ENCODE results near the gene RAI14. TPM values are rescaled to one million over a fixed set of nuclear protein-coding genes. Genes with fewer than 3 reads are reported as not detected.

RAI14 gene
- total RNA-seq, 1 donor from 2014 or later: 30.7 TPM

DNA sequence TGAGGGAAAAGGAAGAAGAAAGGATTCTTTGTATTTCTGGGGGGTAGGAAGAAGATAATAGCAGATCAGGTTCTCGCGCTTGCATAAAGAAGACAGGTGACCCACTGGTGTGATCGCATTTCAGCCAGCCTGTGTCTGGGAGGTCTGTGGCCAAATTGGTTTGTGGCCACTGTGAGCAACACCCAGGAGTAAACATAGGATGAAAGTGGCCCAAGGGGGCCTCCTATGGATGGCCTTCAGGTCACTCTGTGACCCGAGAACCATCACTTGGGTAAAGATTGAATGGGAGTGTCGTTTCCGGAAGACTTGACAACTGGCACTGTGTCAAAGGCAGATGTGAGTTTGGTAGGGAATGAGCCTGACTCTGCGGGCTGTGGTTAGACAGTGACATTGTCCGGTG is 34.2 kb downstream of the RAI14 start:
- no peak overlapping the region for H3K4me3 ChIP-seq
- H3K4me1 ChIP-seq: peaks cover 46% of the 10 kb centered on the region
- peak overlapping the region; percentile 30 for H3K27ac ChIP-seq
- H3K27me3 ChIP-seq: no peaks in the 10 kb centered on the region
- DNase-seq (ENCODE audit: extremely low spot score in 2 of 2): no peak
- no peaks in the 10 kb centered on the region for H3K36me3 ChIP-seq
- no peak for TF ChIP-seq POLR2AphosphoS5 (IDR thresholded peaks at IDR 0.05; ENCODE audit: insufficient read depth in 1 of 2, low read depth in 1 of 2)
- TF ChIP-seq, protein P1, sequence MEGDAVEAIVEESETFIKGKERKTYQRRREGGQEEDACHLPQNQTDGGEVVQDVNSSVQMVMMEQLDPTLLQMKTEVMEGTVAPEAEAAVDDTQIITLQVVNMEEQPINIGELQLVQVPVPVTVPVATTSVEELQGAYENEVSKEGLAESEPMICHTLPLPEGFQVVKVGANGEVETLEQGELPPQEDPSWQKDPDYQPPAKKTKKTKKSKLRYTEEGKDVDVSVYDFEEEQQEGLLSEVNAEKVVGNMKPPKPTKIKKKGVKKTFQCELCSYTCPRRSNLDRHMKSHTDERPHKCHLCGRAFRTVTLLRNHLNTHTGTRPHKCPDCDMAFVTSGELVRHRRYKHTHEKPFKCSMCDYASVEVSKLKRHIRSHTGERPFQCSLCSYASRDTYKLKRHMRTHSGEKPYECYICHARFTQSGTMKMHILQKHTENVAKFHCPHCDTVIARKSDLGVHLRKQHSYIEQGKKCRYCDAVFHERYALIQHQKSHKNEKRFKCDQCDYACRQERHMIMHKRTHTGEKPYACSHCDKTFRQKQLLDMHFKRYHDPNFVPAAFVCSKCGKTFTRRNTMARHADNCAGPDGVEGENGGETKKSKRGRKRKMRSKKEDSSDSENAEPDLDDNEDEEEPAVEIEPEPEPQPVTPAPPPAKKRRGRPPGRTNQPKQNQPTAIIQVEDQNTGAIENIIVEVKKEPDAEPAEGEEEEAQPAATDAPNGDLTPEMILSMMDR (IDR thresholded peaks at IDR 0.05): no peak
- TF ChIP-seq POLR2A (IDR thresholded peaks at IDR 0.05): no peak
- no peaks in the 10 kb centered on the region for H3K9me3 ChIP-seq
- intact Hi-C loops (cut with DNase I): no loop called here

DNA sequence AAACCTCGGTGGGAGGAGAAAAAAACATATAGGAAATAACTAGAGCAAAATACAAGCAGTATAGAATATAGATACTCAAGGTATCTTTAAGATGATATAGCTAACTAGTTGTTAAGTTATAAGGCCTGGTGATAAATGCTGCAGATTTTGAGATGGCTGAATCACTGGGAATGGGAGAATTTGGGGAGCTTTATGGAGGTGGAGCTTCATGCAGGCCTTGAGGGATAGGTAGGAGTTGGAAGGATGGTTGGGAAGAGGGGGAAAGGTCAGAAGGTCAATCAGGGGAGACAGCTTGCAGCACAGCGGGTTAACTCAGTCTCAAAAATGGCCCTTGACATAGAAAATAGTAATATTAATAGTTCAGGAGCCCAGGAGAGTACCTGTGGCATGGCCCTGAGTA is 34.8 kb downstream of the RAI14 start:
- Histone ChIP-seq H3K27ac (peak overlapping the region; percentile 30), H3K4me3 (no peak overlapping the region), H3K36me3 (no peaks in the 10 kb centered on the region), H3K9me3 (no peaks in the 10 kb centered on the region), H3K27me3 (no peaks in the 10 kb centered on the region), H3K4me1 (peaks cover 49% of the 10 kb centered on the region)
- intact Hi-C loops (cut with DNase I): no loop called here
- no peak for TF ChIP-seq POLR2AphosphoS5 (IDR thresholded peaks at IDR 0.05; ENCODE audit: insufficient read depth in 1 of 2, low read depth in 1 of 2)
- TF ChIP-seq, protein P1 (IDR thresholded peaks at IDR 0.05): no peak
- TF ChIP-seq POLR2A (IDR thresholded peaks at IDR 0.05): no peak
- no peak for DNase-seq (ENCODE audit: extremely low spot score in 2 of 2)

DNA sequence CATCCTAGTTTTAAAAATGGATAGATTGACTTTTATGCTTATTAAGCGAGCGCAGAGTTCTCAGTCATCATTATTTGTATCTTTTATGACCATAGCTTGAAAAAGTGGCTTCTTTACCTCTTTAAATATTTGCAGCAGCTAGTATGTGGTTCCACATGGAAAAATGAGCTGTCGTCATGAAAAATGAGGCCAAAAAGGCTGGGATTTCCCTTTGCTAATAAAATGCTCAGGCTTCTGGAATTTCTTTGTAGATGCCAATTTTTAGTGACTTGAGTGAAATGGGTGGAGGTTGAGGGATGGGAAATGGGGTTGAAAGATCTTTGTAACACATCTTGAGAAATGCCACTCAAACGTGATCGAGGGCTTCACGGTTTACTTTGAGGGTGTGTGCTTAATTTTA is 35.2 kb downstream of the RAI14 start:
- no peak for DNase-seq (ENCODE audit: extremely low spot score in 2 of 2)
- Histone ChIP-seq H3K27me3 (no peaks in the 10 kb centered on the region), H3K4me1 (peaks cover 49% of the 10 kb centered on the region), H3K9me3 (no peaks in the 10 kb centered on the region), H3K4me3 (no peak overlapping the region), H3K36me3 (no peaks in the 10 kb centered on the region), H3K27ac (peak overlapping the region; percentile 30)
- intact Hi-C loops (cut with DNase I): no loop called here
- no peak for TF ChIP-seq POLR2A (IDR thresholded peaks at IDR 0.05)
- TF ChIP-seq, protein P1 (IDR thresholded peaks at IDR 0.05): no peak
- no peak for TF ChIP-seq POLR2AphosphoS5 (IDR thresholded peaks at IDR 0.05; ENCODE audit: insufficient read depth in 1 of 2, low read depth in 1 of 2)

DNA sequence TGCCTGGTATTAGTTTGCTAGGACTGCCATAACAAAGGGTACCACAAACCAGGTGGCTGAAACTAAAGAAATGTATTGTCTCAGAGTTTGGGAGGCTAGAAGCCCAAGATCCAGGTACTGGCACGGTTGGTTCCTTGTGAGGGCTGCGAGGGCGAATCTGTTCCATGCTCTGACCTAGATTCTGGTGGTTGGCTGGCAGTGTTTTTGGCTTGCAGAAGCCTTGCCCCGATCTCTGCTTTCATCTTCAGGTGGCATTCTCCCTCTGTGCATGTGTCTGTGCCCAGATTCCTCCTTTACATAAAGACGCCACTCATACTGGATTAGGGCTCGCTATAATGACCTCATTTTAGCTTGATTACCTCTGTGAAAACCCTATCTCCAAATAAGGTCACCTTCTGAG is 36.7 kb downstream of the RAI14 start:
- Histone ChIP-seq H3K36me3 (no peaks in the 10 kb centered on the region), H3K27ac (peak overlapping the region; percentile 4), H3K4me1 (peaks cover 42% of the 10 kb centered on the region), H3K4me3 (no peak overlapping the region), H3K27me3 (no peaks in the 10 kb centered on the region), H3K9me3 (no peaks in the 10 kb centered on the region)
- TF ChIP-seq POLR2AphosphoS5 (IDR thresholded peaks at IDR 0.05; ENCODE audit: insufficient read depth in 1 of 2, low read depth in 1 of 2) (no peak), POLR2A (IDR thresholded peaks at IDR 0.05) (no peak)
- TF ChIP-seq, protein P1 (IDR thresholded peaks at IDR 0.05): no peak
- no peak for DNase-seq (ENCODE audit: extremely low spot score in 2 of 2)
- intact Hi-C loops (cut with DNase I): no loop called here

DNA sequence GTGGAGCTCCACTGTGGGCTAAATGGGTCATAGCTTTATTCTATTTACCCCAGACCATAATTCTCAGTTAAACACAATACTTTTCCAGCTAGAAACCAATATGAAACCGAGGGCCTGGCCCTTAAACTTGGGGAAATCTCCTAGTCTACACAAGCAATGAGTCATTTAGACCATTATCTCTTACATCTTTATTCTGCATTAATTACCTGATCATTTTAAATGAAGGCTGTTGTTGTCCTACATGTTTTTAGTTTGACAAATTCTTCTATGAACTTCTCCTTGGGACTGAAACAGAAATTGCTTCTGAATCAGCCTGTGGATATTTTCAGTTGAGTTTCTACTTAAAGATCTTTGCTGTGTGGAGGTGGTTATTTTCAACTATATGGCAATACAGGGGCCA is 37.9 kb downstream of the RAI14 start:
- no peaks in the 10 kb centered on the region for H3K36me3 ChIP-seq
- H3K4me3 ChIP-seq: no peak overlapping the region
- H3K27me3 ChIP-seq: no peaks in the 10 kb centered on the region
- DNase-seq (ENCODE audit: extremely low spot score in 2 of 2): no peak
- intact Hi-C loops (cut with DNase I): loop anchor here (2.0 kb wide), 1 partner anchor 39 kb away; no protein-coding TSS in a partner anchor
- peak overlapping the region; percentile 42 for H3K27ac ChIP-seq
- no peak for TF ChIP-seq POLR2A (IDR thresholded peaks at IDR 0.05)
- TF ChIP-seq, protein P1 (IDR thresholded peaks at IDR 0.05): no peak
- TF ChIP-seq POLR2AphosphoS5 (IDR thresholded peaks at IDR 0.05; ENCODE audit: insufficient read depth in 1 of 2, low read depth in 1 of 2): no peak
- H3K9me3 ChIP-seq: no peaks in the 10 kb centered on the region
- peaks cover 42% of the 10 kb centered on the region for H3K4me1 ChIP-seq

All from vagina (tissue), 2 donors.